Activated CD4-positive, alpha-beta T cell treated with anti-CD3 and anti-CD28 coated beads, Interleukin-2, amount 10 ng/mL, durations not matched to agents 7 days and 5 days (primary cell): Measurements from ENCODE around the gene MAGOHB. TPM values are rescaled to one million over a fixed set of nuclear protein-coding genes. Genes with fewer than 3 reads are reported as not detected.
"Not testable (repeated sequence)": the region's sequence is repeated elsewhere in the genome, so short reads cannot be mapped to it uniquely, and the experiment has no call there.

Source experiments
- CTCF ChIA-PET: fragments of 350-600 bp; sonication (Branson Sonifier 250); formaldehyde crosslinking; loops from one replicate; lab custom pipeline; 2021; ENCODE audit warnings: antibody characterized with exemption; lab: Charles Lee
- POLR2A ChIA-PET: fragments of 350-600 bp; sonication (Branson Sonifier 250); formaldehyde crosslinking; loops from one replicate; lab custom pipeline; 2021; ENCODE audit warnings: antibody characterized with exemption; lab: Charles Lee
- DNase-seq: peaks from one replicate; pipeline ENCODE4 v3.0.0-alpha.2; 2020
- H3K27ac Mint-ChIP-seq: one replicate; pipeline ENCODE4 v1.8.0; 2021; ENCODE audit warnings: mild to moderate bottlenecking, moderate library complexity, mixed read lengths
- H3K27me3 Mint-ChIP-seq: one replicate; pipeline ENCODE4 v1.8.0; 2021; ENCODE audit warnings: mixed read lengths
- H3K36me3 Mint-ChIP-seq: one replicate; pipeline ENCODE4 v1.8.0; 2021; ENCODE audit warnings: low read depth, mixed read lengths
- H3K4me1 Mint-ChIP-seq: one replicate; pipeline ENCODE4 v1.8.0; 2021; ENCODE audit warnings: mixed read lengths
- H3K4me3 Mint-ChIP-seq: one replicate; pipeline ENCODE4 v1.8.0; 2021; ENCODE audit warnings: mild to moderate bottlenecking, moderate library complexity, mixed read lengths
- H3K9me3 Mint-ChIP-seq: one replicate; pipeline ENCODE4 v1.8.0; 2021; ENCODE audit warnings: mixed read lengths
- total RNA-seq, 2 experiments: library from RNA; stranded (reverse); gene quantifications; one replicate each; pipeline ENCODE4 v1.2.3, GENCODE V29; 2021

The MAGOHB gene
- total RNA-seq, 2 experiments from 2014 or later: 49.2 to 51.3 TPM

DNA sequence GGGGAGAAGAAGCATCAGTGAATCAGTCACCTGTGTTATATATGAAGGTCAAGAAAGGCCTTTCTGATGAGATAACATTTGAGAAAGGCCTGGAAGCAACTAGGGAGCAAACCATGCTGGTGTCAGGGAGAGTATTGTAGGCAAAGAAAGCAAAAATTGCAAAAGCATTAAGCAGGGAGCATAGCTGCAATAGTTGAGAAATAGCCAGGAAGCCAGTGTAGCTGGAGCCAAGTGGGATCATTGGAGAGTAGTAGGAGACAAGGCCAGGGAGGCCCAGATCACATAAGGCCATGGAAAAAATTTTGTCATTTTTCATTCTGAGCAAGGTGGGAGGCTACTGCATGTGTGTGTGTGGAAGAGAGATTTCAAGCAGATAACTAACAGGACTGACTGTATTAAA is 18.8 kb upstream of the MAGOHB start:
- peaks cover 34% of the 10 kb centered on the region for H3K27me3 Mint-ChIP-seq

DNA sequence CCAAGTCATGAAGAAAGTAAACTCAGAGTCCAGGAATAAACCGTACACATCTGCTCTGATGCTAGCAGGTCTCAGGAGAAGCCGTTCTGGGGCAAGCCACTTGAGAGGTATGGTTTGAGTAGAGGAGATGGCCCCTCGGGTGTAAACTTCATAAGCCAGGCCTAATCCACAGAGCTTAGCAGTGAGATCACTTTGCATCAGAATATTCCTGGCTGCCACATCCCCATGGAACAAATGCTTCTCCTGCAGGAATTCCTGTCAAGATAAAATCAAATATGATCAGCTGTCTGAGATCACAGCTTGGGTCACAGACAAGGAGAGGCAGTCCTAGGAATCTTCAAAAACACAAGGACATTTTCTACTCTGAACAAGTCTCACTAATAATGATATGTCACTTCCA is 11.2 kb upstream of the MAGOHB start:
- H3K4me3 Mint-ChIP-seq: no peak overlapping the region
- no peaks in the 10 kb centered on the region for H3K4me1 Mint-ChIP-seq
- H3K27ac Mint-ChIP-seq: no peak overlapping the region
- peaks cover 42% of the 10 kb centered on the region for H3K27me3 Mint-ChIP-seq
- ChIA-PET CTCF (interaction anchor here (0.6 kb wide), 1 partner anchor 50 kb away, joined by 3 read pairs; no protein-coding TSS in a partner anchor), POLR2A (no interaction called here)
- no peak for DNase-seq
- no peaks in the 10 kb centered on the region for H3K9me3 Mint-ChIP-seq
- H3K36me3 Mint-ChIP-seq: no peaks in the 10 kb centered on the region

More for the DNA sequence above, 18.8 kb upstream of the MAGOHB start:
- DNase-seq: no peak
- H3K4me1 Mint-ChIP-seq: no peaks in the 10 kb centered on the region
- no peaks in the 10 kb centered on the region for H3K9me3 Mint-ChIP-seq
- CTCF ChIA-PET: no interaction called here
- H3K4me3 Mint-ChIP-seq: no peak overlapping the region
- POLR2A ChIA-PET: no interaction called here
- H3K36me3 Mint-ChIP-seq: no peaks in the 10 kb centered on the region
- no peak overlapping the region for H3K27ac Mint-ChIP-seq

DNA sequence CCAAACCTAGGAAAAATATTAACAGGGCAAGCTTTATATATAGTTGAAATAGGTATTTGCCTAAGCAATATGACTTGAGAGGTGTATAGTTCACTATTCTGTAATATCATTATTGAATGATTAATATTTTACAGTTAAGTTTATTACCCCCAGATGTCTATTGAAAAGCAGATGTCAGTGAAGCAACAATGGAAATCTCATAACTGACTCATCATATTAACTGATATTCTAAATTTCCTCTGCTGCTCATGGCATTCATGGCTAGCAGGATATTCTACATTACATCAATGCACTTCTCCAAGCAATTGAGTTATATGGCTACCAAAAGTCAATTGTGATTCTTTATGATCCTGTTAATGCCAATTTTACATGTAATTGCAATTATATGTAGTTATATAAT is 9.7 kb upstream of the MAGOHB start:
- Mint-ChIP-seq H3K4me1 (no peaks in the 10 kb centered on the region), H3K4me3 (no peak overlapping the region), H3K9me3 (no peaks in the 10 kb centered on the region), H3K36me3 (no peaks in the 10 kb centered on the region), H3K27ac (no peak overlapping the region), H3K27me3 (peaks cover 45% of the 10 kb centered on the region)
- DNase-seq: no peak
- CTCF ChIA-PET: no interaction called here
- POLR2A ChIA-PET: no interaction called here

DNA sequence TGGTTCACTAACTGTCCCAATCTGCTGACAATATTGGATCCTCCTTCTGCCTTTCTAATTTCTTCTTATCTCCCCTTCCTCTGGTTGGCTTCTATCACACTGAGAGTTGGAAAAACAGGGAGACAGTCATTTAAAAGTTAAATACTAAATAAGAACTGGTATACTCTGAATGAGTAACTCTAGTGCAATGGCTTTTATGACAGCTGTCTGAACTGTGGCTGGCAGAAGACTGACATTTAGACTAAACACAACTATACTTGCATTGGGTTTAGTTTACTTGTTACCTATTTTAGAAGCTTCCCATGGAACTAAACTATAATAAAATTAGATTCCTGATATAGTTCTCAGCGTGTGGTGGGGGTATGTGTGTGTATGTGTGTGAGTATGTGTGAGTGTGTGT is 7.9 kb upstream of the MAGOHB start:
- peaks cover 44% of the 10 kb centered on the region for H3K27me3 Mint-ChIP-seq
- no peaks in the 10 kb centered on the region for H3K4me1 Mint-ChIP-seq
- no peak overlapping the region for H3K27ac Mint-ChIP-seq
- ChIA-PET POLR2A (no interaction called here), CTCF (no interaction called here)
- H3K4me3 Mint-ChIP-seq: no peak overlapping the region
- no peak for DNase-seq
- H3K36me3 Mint-ChIP-seq: no peaks in the 10 kb centered on the region
- H3K9me3 Mint-ChIP-seq: no peaks in the 10 kb centered on the region

DNA sequence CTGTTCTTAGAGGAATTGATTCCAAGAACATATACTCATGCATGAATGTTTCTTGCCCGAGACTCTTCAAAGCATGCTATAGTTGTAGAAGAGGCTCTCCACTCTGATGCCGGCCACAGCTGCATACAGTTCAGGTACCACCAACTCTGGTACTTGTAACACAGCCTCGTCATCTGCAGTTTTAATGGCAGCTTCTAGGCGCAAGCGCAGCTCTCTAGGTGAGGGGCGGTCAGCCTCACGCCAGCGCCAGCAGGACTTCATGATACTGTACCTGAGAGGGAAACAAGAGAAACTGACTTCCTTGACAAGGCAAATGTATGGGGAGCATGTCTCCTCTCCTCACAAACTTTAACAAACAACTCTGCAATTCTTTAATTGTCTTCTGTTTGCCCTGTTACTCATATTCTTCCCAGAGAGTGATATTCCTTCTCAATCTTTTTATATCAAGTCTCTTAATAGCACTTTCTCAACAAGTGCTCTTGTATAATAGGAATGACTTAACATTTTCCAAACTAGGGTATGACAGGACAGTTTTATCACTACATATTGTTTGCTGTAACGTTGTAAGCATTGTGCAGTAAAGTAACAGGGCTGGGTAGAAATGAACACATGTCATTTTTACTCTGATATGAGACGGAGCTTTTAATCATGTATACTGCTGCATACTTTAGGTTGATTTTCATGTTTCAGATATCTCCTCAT is 6.8 kb upstream of the MAGOHB start:
- H3K4me3 Mint-ChIP-seq: no peak overlapping the region
- H3K9me3 Mint-ChIP-seq: no peaks in the 10 kb centered on the region
- H3K27ac Mint-ChIP-seq: no peak overlapping the region
- no peak for DNase-seq
- no peaks in the 10 kb centered on the region for H3K36me3 Mint-ChIP-seq
- peaks cover 45% of the 10 kb centered on the region for H3K27me3 Mint-ChIP-seq
- H3K4me1 Mint-ChIP-seq: peaks cover 2% of the 10 kb centered on the region
- ChIA-PET POLR2A (no interaction called here), CTCF (no interaction called here)

DNA sequence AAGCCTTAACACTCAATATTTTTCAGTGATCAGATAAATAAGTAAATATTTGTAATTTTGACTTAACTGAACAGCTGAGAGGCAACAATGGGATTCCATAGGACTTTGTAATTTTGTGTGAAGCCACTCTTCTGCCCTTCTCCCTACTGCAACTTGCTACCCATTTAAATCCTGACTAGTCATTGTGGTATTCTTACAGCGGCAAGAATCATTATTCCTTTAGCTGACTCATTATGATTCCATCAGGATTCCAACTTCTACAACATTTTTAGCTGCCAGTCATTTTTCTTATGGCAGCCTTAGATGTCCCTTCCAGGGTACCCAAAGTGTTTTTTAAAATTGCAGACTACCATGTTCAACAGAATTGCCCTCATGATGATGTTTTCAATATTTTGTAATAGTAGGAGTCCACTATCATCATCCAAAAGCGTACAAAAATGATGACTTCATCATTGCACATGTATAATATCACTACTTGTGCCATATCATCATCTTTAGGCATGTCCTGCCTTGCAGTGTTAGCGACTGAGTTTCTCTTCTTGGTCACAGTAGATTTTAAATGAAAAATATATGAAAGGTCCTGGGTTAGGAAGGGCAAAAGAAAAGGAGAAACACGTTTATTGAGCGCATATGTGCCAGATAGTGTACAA is 5.1 kb upstream of the MAGOHB start:
- H3K4me1 Mint-ChIP-seq: peaks cover 11% of the 10 kb centered on the region
- no peak overlapping the region for H3K4me3 Mint-ChIP-seq
- no peak for DNase-seq
- no peaks in the 10 kb centered on the region for H3K9me3 Mint-ChIP-seq
- H3K27me3 Mint-ChIP-seq: peaks cover 42% of the 10 kb centered on the region
- ChIA-PET CTCF (interaction anchor here (0.9 kb wide), 1 partner anchor 11 kb away, joined by 3 read pairs; no protein-coding TSS in a partner anchor), POLR2A (no interaction called here)
- no peak overlapping the region for H3K27ac Mint-ChIP-seq
- no peaks in the 10 kb centered on the region for H3K36me3 Mint-ChIP-seq

DNA sequence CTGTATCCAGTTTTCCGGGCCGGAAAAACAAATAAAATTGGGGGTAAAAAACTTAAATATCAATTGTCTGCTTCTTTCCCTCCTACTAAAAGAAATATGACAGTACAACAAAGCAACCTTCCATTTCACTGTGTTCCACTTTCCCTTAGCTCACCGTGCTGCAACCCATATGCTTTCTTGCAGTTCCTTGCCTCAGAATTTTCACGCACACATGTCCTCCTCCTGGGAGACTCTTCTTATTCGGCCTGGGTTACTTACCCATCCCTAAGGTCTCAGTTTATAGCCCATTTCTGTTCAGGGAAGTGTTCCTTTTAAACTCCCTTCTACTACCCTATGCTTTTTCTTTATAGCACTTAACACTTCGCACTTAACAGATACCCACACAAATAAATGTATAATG is 4.5 kb upstream of the MAGOHB start:
- ChIA-PET POLR2A (no interaction called here), CTCF (interaction anchor here (0.9 kb wide), 1 partner anchor 10 kb away, joined by 3 read pairs; no protein-coding TSS in a partner anchor)
- no peak overlapping the region for H3K4me3 Mint-ChIP-seq
- H3K9me3 Mint-ChIP-seq: no peaks in the 10 kb centered on the region
- peaks cover 2% of the 10 kb centered on the region for H3K36me3 Mint-ChIP-seq
- DNase-seq: no peak
- peaks cover 14% of the 10 kb centered on the region for H3K4me1 Mint-ChIP-seq
- H3K27ac Mint-ChIP-seq: no peak overlapping the region
- peaks cover 41% of the 10 kb centered on the region for H3K27me3 Mint-ChIP-seq

DNA sequence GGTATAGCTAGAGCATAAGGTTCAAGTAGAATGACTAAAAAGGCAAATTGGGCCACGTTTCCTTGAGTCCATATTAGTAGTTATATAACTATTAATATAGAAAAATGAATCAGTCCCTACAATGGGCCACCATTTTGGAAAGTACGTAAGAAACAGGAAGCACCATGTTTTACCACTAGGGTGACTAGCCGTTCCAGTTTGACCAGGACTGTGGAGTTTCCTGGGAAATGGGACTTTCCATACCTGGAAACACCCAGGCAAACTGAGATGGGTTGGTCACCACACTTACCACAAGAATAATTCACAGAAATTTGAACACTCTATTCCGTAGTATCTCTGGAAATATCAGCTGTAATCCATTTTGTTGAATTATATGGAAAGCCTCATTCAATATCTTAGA is 2.1 kb upstream of the MAGOHB start:
- no peak overlapping the region for H3K4me3 Mint-ChIP-seq
- CTCF ChIA-PET: no interaction called here

DNA sequence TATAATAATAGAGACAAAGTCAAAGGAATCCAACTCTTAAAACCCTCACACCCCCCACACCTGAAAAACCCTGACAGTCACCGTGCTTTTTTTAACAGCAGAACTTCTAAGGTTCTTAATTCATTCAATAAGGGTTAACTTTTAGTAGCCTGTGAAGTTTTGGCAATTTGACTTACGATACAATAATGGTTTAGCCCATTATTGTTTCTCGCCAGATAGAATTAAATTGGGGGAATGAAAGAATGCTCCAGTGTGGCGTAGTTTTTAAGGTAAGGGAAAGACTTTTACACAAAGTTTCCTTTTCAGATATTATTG is 604 bp upstream of the MAGOHB start:
- no peak for DNase-seq
- H3K9me3 Mint-ChIP-seq: no peaks in the 10 kb centered on the region
- ChIA-PET POLR2A (interaction anchor here (0.6 kb wide), 1 partner anchor 1256 kb away, joined by 3 read pairs; no protein-coding TSS in a partner anchor), CTCF (no interaction called here)
- H3K36me3 Mint-ChIP-seq: peaks cover 20% of the 10 kb centered on the region
- H3K27ac Mint-ChIP-seq: peak overlapping the region; percentile 99
- H3K27me3 Mint-ChIP-seq: peaks cover 16% of the 10 kb centered on the region
- peaks cover 30% of the 10 kb centered on the region for H3K4me1 Mint-ChIP-seq
- peak overlapping the region; percentile 97 for H3K4me3 Mint-ChIP-seq

More for the DNA sequence above, 2.1 kb upstream of the MAGOHB start:
- Mint-ChIP-seq H3K27me3 (peaks cover 31% of the 10 kb centered on the region), H3K36me3 (peaks cover 12% of the 10 kb centered on the region), H3K9me3 (no peaks in the 10 kb centered on the region), H3K27ac (no peak overlapping the region), H3K4me1 (peaks cover 28% of the 10 kb centered on the region)
- POLR2A ChIA-PET: no interaction called here
- no peak for DNase-seq

DNA sequence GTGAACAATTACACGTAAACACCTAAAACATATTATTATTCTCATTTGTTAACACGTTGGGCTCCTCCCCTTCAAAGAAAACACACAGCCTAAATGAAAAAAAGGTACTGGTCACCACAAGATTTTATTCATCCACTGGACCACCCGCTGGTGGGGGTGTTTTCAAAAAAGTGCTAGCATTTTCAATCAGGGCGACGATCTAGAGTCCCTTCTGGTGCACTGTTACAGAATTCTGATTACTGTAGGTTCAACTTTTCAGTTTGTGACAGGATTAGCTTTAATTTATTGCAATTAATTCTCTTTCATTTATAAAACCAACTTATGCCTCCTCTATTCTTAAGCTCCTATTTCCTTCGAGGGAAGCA is 443 bp downstream of the MAGOHB start:
- Mint-ChIP-seq H3K27ac (peak overlapping the region; percentile 99), H3K36me3 (peaks cover 25% of the 10 kb centered on the region), H3K4me1 (peaks cover 30% of the 10 kb centered on the region), H3K27me3 (peaks cover 9% of the 10 kb centered on the region), H3K4me3 (peak overlapping the region; percentile 97), H3K9me3 (no peaks in the 10 kb centered on the region)
- ChIA-PET POLR2A (no interaction called here), CTCF (no interaction called here)
- DNase-seq: peak; percentile 11

DNA sequence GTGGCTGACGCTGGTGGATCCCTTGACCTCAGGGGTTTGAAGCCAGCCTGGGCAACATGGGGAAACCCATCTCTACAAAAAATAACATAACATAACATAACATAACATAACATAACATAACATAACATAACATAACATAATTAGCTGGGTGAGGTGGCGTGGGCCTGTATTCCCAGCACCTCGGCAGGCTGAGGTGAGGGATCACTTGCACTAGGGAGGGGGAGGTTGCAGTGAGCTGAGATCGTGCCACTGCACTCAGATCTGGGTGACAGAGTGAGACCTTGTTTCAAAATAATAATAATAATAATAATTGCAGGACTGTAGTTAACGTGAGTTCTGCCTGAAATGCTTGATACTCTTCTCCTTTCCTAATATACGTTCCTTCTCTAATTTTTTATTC is 1.3 kb downstream of the MAGOHB start:
- H3K9me3 Mint-ChIP-seq: no peaks in the 10 kb centered on the region
- POLR2A ChIA-PET: no interaction called here
- peak overlapping the region; percentile 97 for H3K4me3 Mint-ChIP-seq
- H3K36me3 Mint-ChIP-seq: peaks cover 32% of the 10 kb centered on the region
- peak overlapping the region; percentile 99 for H3K27ac Mint-ChIP-seq
- peaks cover 30% of the 10 kb centered on the region for H3K4me1 Mint-ChIP-seq
- CTCF ChIA-PET: interaction anchor here (0.6 kb wide), 1 partner anchor 385 kb away, joined by 3 read pairs; no protein-coding TSS in a partner anchor
- no peak for DNase-seq
- H3K27me3 Mint-ChIP-seq: peaks cover 2% of the 10 kb centered on the region

DNA sequence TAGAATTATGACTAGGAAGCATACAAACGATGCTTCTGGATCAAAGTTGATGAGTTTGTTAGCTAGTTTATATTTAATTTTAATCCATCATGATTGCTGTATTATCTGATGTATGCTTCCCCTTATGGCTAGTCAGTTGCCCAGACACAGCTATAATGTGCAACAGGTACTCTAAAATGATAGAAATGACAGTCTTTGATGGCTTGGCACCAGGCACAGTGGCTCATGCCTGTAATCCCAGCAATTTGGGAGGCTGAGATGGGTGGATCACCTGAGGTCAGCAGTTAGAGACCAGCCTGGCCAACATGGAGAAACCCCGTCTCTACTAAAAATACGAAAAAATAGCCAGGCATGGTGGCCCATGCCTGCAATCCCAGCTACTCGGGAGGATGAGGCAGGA is 2.2 kb downstream of the MAGOHB start:
- POLR2A ChIA-PET, H3K27ac Mint-ChIP-seq, H3K4me3 Mint-ChIP-seq, CTCF ChIA-PET, DNase-seq, H3K27me3 Mint-ChIP-seq, H3K9me3 Mint-ChIP-seq: not testable (repeated sequence)
- peaks cover 37% of the 10 kb centered on the region for H3K36me3 Mint-ChIP-seq
- peaks cover 30% of the 10 kb centered on the region for H3K4me1 Mint-ChIP-seq

DNA sequence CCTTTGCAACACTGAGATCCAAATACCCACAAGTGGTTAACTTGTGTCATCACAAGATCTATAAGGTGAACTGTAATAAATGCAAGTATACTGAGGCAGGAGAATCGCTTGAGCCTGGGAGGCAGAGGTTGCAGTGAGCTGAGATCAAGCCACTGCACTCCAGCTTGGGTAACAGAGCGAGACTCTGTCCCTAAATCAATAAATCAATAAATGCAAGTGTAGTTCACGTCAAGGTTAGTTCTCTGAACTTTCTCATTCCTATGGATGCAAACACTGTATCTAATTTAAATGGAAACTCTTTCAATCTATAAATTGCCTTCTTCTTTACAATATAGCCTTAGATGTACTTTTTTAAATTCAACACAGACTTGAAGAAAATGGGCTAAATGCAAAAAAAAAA is 3.2 kb downstream of the MAGOHB start:
- no peak for DNase-seq
- Mint-ChIP-seq H3K27me3 (peaks cover under 1% of the 10 kb centered on the region), H3K4me1 (peaks cover 28% of the 10 kb centered on the region), H3K4me3 (no peak overlapping the region), H3K36me3 (peaks cover 37% of the 10 kb centered on the region), H3K9me3 (no peaks in the 10 kb centered on the region), H3K27ac (no peak overlapping the region)
- CTCF ChIA-PET: interaction anchor here (0.6 kb wide), 1 partner anchor 54 kb away, joined by 3 read pairs; no protein-coding TSS in a partner anchor
- POLR2A ChIA-PET: no interaction called here
